ENCODE data around the gene GPC6.

GPC6 gene

GRCh38 chr13:93941444-93941843, 714.8 kb downstream of the GPC6 start:
- ATAC-seq (replicated peaks; ENCODE audit: extremely low read depth, poor library complexity, severe bottlenecking) (no peak), DNase-seq (ENCODE audit: low spot score in 2 of 2) (no peak)
- H3K4me1 Mint-ChIP-seq = no peaks in the 10 kb centered on the region
- H3K4me3 Mint-ChIP-seq = no peak overlapping the region
- no peaks in the 10 kb centered on the region for H3K9me3 Mint-ChIP-seq
- H3K27ac Mint-ChIP-seq (ENCODE audit: low read depth) = no peak overlapping the region
- no peaks in the 10 kb centered on the region for H3K36me3 Mint-ChIP-seq (ENCODE audit: insufficient read depth)
- H3K27me3 Mint-ChIP-seq = peaks cover 10% of the 10 kb centered on the region

GRCh38 chr13:93942016-93942415, 715.4 kb downstream of the GPC6 start:
- no peak for DNase-seq (ENCODE audit: low spot score in 2 of 2)
- H3K4me1 Mint-ChIP-seq = no peaks in the 10 kb centered on the region
- H3K4me3 Mint-ChIP-seq = no peak overlapping the region
- H3K27me3 Mint-ChIP-seq = peaks cover 10% of the 10 kb centered on the region
- no peak for ATAC-seq (replicated peaks; ENCODE audit: extremely low read depth, poor library complexity, severe bottlenecking)
- H3K36me3 Mint-ChIP-seq (ENCODE audit: insufficient read depth) = no peaks in the 10 kb centered on the region
- no peaks in the 10 kb centered on the region for H3K9me3 Mint-ChIP-seq
- H3K27ac Mint-ChIP-seq (ENCODE audit: low read depth) = no peak overlapping the region

- no peak for DNase-seq (ENCODE audit: low spot score in 2 of 2)
- Mint-ChIP-seq H3K36me3 (ENCODE audit: insufficient read depth) (no peaks in the 10 kb centered on the region), H3K4me3 (no peak overlapping the region), H3K9me3 (no peaks in the 10 kb centered on the region), H3K4me1 (no peaks in the 10 kb centered on the region), H3K27me3 (no peaks in the 10 kb centered on the region), H3K27ac (ENCODE audit: low read depth) (no peak overlapping the region)
- ATAC-seq (replicated peaks; ENCODE audit: extremely low read depth, poor library complexity, severe bottlenecking) = no peak
Observed at GRCh38 chr13:93945621-93946020, 719.0 kb downstream of the GPC6 start.

GRCh38 chr13:93946994-93947393, 720.4 kb downstream of the GPC6 start:
- DNase-seq (ENCODE audit: low spot score in 2 of 2) = no peak
- no peak for ATAC-seq (replicated peaks; ENCODE audit: extremely low read depth, poor library complexity, severe bottlenecking)
- Mint-ChIP-seq H3K36me3 (ENCODE audit: insufficient read depth) (no peaks in the 10 kb centered on the region), H3K9me3 (no peaks in the 10 kb centered on the region), H3K4me3 (no peak overlapping the region), H3K4me1 (no peaks in the 10 kb centered on the region), H3K27me3 (no peaks in the 10 kb centered on the region), H3K27ac (ENCODE audit: low read depth) (no peak overlapping the region)

GRCh38 chr13:93947651-93948050, 721.0 kb downstream of the GPC6 start:
- no peaks in the 10 kb centered on the region for H3K4me1 Mint-ChIP-seq
- H3K4me3 Mint-ChIP-seq = no peak overlapping the region
- no peaks in the 10 kb centered on the region for H3K9me3 Mint-ChIP-seq
- no peaks in the 10 kb centered on the region for H3K36me3 Mint-ChIP-seq (ENCODE audit: insufficient read depth)
- no peak for DNase-seq (ENCODE audit: low spot score in 2 of 2)
- no peak overlapping the region for H3K27ac Mint-ChIP-seq (ENCODE audit: low read depth)
- no peaks in the 10 kb centered on the region for H3K27me3 Mint-ChIP-seq
- ATAC-seq (replicated peaks; ENCODE audit: extremely low read depth, poor library complexity, severe bottlenecking) = no peak

GRCh38 chr13:93948162-93948922, 721.7 kb downstream of the GPC6 start:
- Mint-ChIP-seq H3K4me3 (no peak overlapping the region), H3K27ac (ENCODE audit: low read depth) (no peak overlapping the region), H3K9me3 (no peaks in the 10 kb centered on the region), H3K27me3 (no peaks in the 10 kb centered on the region), H3K36me3 (ENCODE audit: insufficient read depth) (no peaks in the 10 kb centered on the region), H3K4me1 (no peaks in the 10 kb centered on the region)
- DNase-seq (ENCODE audit: low spot score in 2 of 2) (no peak), ATAC-seq (replicated peaks; ENCODE audit: extremely low read depth, poor library complexity, severe bottlenecking) (no peak)

GRCh38 chr13:93951108-93951507, 724.5 kb downstream of the GPC6 start:
- Mint-ChIP-seq H3K27ac (ENCODE audit: low read depth) (no peak overlapping the region), H3K36me3 (ENCODE audit: insufficient read depth) (no peaks in the 10 kb centered on the region), H3K4me3 (no peak overlapping the region), H3K9me3 (no peaks in the 10 kb centered on the region), H3K27me3 (no peaks in the 10 kb centered on the region), H3K4me1 (no peaks in the 10 kb centered on the region)
- ATAC-seq (replicated peaks; ENCODE audit: extremely low read depth, poor library complexity, severe bottlenecking) = no peak
- no peak for DNase-seq (ENCODE audit: low spot score in 2 of 2)

- no peaks in the 10 kb centered on the region for H3K36me3 Mint-ChIP-seq (ENCODE audit: insufficient read depth)
- no peaks in the 10 kb centered on the region for H3K27me3 Mint-ChIP-seq
- H3K4me1 Mint-ChIP-seq = no peaks in the 10 kb centered on the region
- H3K4me3 Mint-ChIP-seq = no peak overlapping the region
- DNase-seq (ENCODE audit: low spot score in 2 of 2) (no peak), ATAC-seq (replicated peaks; ENCODE audit: extremely low read depth, poor library complexity, severe bottlenecking) (no peak)
- H3K27ac Mint-ChIP-seq (ENCODE audit: low read depth) = no peak overlapping the region
- H3K9me3 Mint-ChIP-seq = no peaks in the 10 kb centered on the region
Observed at GRCh38 chr13:93951951-93952350, 725.3 kb downstream of the GPC6 start.

GRCh38 chr13:93953841-93954240, 727.2 kb downstream of the GPC6 start:
- H3K27ac Mint-ChIP-seq (ENCODE audit: low read depth) = no peak overlapping the region

GRCh38 chr13:93955904-93956303, 729.3 kb downstream of the GPC6 start:
- no peak for DNase-seq (ENCODE audit: low spot score in 2 of 2)
- H3K4me3 Mint-ChIP-seq = no peak overlapping the region
- no peak for ATAC-seq (replicated peaks; ENCODE audit: extremely low read depth, poor library complexity, severe bottlenecking)
- no peaks in the 10 kb centered on the region for H3K36me3 Mint-ChIP-seq (ENCODE audit: insufficient read depth)
- H3K4me1 Mint-ChIP-seq = no peaks in the 10 kb centered on the region
- no peaks in the 10 kb centered on the region for H3K27me3 Mint-ChIP-seq
- H3K27ac Mint-ChIP-seq (ENCODE audit: low read depth) = no peak overlapping the region
- H3K9me3 Mint-ChIP-seq = no peaks in the 10 kb centered on the region

More at GRCh38 chr13:93953841-93954240, 727.2 kb downstream of the GPC6 start:
- ATAC-seq (replicated peaks; ENCODE audit: extremely low read depth, poor library complexity, severe bottlenecking) (no peak), DNase-seq (ENCODE audit: low spot score in 2 of 2) (no peak)
- Mint-ChIP-seq H3K4me1 (no peaks in the 10 kb centered on the region), H3K9me3 (no peaks in the 10 kb centered on the region), H3K27me3 (no peaks in the 10 kb centered on the region), H3K4me3 (no peak overlapping the region), H3K36me3 (ENCODE audit: insufficient read depth) (no peaks in the 10 kb centered on the region)

- no peak overlapping the region for H3K4me3 Mint-ChIP-seq
- H3K4me1 Mint-ChIP-seq = no peaks in the 10 kb centered on the region
- no peaks in the 10 kb centered on the region for H3K36me3 Mint-ChIP-seq (ENCODE audit: insufficient read depth)
- H3K9me3 Mint-ChIP-seq = no peaks in the 10 kb centered on the region
- ATAC-seq (replicated peaks; ENCODE audit: extremely low read depth, poor library complexity, severe bottlenecking) = no peak
- no peak overlapping the region for H3K27ac Mint-ChIP-seq (ENCODE audit: low read depth)
- H3K27me3 Mint-ChIP-seq = no peaks in the 10 kb centered on the region
- no peak for DNase-seq (ENCODE audit: low spot score in 2 of 2)
Observed at GRCh38 chr13:93956426-93956825, 729.8 kb downstream of the GPC6 start.

GRCh38 chr13:93957371-93957770, 730.8 kb downstream of the GPC6 start:
- no peaks in the 10 kb centered on the region for H3K9me3 Mint-ChIP-seq
- H3K4me3 Mint-ChIP-seq = no peak overlapping the region
- H3K27me3 Mint-ChIP-seq = no peaks in the 10 kb centered on the region
- H3K36me3 Mint-ChIP-seq (ENCODE audit: insufficient read depth) = no peaks in the 10 kb centered on the region
- DNase-seq (ENCODE audit: low spot score in 2 of 2) = no peak
- H3K4me1 Mint-ChIP-seq = no peaks in the 10 kb centered on the region
- no peak for ATAC-seq (replicated peaks; ENCODE audit: extremely low read depth, poor library complexity, severe bottlenecking)
- H3K27ac Mint-ChIP-seq (ENCODE audit: low read depth) = no peak overlapping the region

- H3K4me3 Mint-ChIP-seq = no peak overlapping the region
- no peaks in the 10 kb centered on the region for H3K4me1 Mint-ChIP-seq
- no peak for DNase-seq (ENCODE audit: low spot score in 2 of 2)
- no peak for ATAC-seq (replicated peaks; ENCODE audit: extremely low read depth, poor library complexity, severe bottlenecking)
- no peaks in the 10 kb centered on the region for H3K27me3 Mint-ChIP-seq
- no peak overlapping the region for H3K27ac Mint-ChIP-seq (ENCODE audit: low read depth)
- no peaks in the 10 kb centered on the region for H3K36me3 Mint-ChIP-seq (ENCODE audit: insufficient read depth)
- no peaks in the 10 kb centered on the region for H3K9me3 Mint-ChIP-seq
Observed at GRCh38 chr13:93959796-93960533, 733.4 kb downstream of the GPC6 start.

All from central memory CD8-positive, alpha-beta T cell (primary cell).